Measurements from ENCODE around the gene TMIE.

GRCh38 chr3:46709157-46709654, 8.0 kb downstream of the TMIE start:
- TF ChIP-seq CTCF (IDR thresholded peaks at IDR 0.05), result no peak
- TF ChIP-seq TCF7L2 (IDR thresholded peaks at IDR 0.05; ENCODE audit: low read depth, low read length), result no peak
